Activated CD8-positive, alpha-beta memory T cell treated with anti-CD3 and anti-CD28 coated beads, Interleukin-2, amount 50 U/mL, for 4 hours (primary cell): ENCODE data around the gene P4HTM.

Source experiments
- DNase-seq: peaks from one replicate; pipeline ENCODE4 v3.0.0-alpha.2; 2020

The P4HTM gene, protein sequence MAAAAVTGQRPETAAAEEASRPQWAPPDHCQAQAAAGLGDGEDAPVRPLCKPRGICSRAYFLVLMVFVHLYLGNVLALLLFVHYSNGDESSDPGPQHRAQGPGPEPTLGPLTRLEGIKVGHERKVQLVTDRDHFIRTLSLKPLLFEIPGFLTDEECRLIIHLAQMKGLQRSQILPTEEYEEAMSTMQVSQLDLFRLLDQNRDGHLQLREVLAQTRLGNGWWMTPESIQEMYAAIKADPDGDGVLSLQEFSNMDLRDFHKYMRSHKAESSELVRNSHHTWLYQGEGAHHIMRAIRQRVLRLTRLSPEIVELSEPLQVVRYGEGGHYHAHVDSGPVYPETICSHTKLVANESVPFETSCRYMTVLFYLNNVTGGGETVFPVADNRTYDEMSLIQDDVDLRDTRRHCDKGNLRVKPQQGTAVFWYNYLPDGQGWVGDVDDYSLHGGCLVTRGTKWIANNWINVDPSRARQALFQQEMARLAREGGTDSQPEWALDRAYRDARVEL

DNA sequence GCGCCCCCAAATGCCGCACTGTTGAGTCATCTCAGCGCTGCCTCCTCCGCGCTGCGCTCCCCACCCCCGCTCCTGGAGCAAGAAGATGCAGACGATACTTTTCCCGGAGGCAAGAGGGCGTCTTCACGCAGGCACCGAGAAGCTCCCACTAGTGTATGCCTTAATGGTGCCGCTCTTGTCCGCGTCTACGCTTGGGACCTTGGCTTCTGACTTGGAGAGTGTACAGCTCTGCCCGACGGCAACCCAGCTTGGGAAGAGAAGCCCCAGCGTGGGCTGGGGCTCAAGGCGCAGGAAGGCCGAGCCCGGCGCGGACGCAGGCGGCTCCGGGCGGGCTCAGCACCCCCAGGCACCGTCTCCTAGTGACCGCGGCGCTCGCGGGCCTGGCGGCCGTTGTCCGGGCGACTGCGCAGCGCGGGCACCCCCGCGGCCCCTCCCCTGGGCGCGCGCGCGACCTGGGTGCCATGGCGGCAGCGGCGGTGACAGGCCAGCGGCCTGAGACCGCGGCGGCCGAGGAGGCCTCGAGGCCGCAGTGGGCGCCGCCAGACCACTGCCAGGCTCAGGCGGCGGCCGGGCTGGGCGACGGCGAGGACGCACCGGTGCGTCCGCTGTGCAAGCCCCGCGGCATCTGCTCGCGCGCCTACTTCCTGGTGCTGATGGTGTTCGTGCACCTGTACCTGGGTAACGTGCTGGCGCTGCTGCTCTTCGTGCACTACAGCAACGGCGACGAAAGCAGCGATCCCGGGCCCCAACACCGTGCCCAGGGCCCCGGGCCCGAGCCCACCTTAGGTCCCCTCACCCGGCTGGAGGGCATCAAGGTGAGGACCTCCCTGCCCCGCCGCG, at the start of gene P4HTM:
TSS of gene P4HTM (plus strand) at position 446 of the 840 bp plus-strand sequence. CDS start at position 462, 16 bp downstream.
- peak; percentile 89 for DNase-seq

DNA sequence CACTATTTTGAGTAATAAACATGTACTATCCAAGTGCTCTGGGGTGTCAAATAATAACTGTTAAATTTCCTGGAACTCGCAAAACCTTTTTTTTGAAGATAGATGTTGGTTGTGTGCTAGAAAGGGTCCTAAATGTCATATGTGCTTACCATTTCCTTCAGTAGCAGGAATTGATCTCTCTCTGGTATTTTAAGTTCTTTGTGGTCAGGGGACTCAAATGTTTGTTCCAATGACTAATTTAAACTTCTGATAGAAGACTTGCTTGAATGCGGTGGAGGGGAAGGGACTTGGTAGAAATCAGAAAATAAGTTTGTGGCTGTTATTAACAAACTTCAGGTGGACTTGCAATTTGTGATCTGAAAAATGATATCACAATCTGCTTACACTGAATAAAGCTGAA, 44.6 kb upstream of the P4HTM start:
- DNase-seq, result no peak

DNA sequence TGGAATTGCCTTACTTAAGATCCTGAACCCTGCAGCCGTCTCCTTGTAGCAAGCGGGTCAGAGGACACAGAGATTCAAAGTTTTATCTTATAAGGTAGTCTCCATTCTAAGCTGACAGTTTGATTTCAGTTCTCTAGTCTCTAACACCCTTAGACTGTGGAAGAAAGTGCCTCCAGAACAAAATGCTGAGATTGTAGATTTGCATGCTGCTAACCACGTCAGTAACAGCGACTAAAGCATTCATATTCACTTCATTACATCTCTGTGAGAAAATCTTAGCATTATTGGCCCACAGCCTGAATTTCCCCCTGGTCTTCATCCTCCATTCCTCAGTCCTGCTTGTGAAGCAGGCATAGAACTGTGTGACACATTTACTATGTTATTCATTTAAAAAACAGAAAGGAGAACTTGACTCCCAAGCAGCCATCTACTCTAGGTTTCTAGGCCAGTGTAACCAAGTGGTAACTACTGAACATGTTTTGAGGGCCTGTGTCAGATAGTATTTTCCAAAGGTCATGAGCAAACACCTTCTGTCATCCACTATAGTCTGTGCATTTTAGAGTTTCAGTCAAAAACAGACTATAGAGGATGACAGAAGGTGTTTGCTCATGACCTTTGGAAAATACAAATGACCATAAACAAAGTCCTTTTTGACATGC, 44.0 kb upstream of the P4HTM start:
- no peak for DNase-seq

DNA sequence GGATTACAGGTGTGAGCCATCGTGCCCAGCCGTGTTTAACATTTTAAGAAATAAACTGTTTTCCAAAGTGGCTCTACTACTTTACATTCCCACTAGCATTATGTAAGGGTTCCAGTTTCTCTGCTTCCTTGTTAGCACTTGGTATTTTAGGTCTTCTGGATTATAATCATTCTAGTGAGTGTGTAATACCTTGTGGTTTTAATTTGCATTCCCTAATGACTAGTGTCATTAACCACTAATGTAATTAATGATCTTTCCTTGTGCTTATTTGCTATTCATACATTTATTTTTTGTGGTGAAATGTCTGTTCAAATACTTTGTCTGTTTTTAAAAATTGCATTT, 40.7 kb upstream of the P4HTM start:
- DNase-seq, result no peak

DNA sequence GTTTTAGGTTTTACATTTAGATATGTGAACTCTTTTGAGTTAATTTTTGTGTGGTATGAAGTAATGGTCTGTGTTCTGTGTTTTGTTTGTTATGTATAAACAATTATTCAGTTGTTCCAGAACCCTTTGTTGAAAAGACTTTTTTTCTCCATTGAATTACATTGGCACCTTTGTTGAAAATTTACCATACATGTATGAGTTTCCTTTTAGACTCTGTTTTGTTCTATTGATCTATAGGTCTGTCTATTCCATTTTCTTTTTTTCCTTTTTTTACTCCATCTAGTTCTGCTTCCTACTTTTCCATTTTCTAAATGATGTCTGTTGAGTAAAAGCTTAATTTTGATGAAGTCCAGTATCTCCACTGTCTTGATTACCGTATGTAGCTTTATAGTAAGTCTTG, 40.0 kb upstream of the P4HTM start:
- DNase-seq, result no peak

DNA sequence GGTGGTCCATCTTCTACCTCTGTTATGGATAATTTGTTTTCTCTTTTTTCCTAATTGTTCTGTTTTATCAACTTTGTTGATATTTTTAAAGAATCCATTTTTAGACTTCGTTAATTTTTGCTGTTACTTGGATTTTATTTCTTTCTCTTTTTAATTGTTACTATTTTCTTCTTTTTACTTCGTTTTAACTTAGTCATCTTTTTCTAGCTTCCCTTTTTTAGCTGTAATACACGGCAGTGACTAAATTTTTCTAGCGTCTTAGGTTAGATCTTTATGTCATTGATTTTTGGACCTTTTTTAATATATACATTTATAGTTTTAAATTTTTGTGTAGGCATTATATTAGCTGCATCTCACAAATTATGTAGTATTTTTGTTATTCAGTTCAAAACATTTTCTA, 38.3 kb upstream of the P4HTM start:
- no peak for DNase-seq

DNA sequence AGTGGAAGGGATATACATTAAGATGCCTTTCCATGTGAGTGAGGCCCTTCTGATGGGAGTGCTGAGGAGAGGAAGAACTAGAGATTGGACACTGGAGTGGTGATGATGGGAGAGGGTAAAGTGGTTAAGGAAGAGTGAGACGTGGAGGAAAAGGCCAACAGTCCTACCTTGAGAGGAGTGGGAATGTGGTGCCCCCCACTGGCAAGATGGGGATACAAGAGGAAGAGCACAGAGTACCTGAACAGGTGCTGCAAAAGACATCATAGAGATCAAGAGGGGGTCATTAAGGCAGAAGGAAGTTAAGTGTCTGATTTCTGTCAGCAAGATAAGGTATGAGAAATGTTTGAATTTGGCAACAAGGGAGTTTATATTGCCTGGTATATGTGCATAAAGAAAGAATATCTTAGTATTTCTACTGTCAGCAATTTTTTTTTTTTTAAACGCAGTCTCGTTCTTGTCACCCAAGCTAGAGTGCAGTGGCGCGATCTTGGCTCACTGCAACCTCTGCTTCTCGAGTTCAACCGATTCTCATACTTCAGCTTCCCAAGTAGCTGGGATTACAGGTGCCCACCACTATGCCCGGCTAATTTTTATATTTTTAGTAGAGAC, 37.4 kb upstream of the P4HTM start:
- peak; percentile 59 for DNase-seq

DNA sequence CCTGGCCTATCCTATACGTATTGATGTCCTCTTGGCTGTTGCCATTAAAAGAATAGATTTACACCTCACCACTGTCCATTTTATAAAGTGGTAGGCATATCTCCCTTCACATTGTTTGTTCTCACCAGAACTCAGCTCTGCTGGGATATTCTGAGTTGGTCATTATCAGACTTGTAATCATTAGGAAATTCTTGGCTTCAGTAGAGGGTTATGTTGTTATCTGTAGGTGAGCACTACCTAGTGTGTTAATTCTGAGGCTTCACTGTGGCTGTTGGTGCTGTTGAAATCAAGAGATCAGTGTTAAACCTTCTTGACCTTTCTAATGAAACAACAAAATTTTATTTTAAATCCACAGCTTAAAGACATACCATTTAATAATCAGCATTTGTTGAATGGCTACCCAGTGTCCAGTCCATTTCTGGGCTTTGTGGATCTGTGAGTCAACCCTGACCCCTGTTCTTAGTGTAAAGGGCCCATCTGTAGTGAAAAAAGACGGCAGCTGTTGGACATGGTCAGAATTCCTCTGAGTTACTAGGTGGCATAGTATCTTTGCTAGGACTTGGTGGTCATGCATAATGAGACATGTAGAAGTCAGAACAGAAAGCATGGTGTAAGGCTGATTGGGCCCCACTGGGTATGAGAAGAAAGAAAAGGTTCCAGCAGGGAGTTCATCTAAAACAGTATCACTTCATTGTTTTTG, 32.9 kb upstream of the P4HTM start:
- DNase-seq, result no peak

DNA sequence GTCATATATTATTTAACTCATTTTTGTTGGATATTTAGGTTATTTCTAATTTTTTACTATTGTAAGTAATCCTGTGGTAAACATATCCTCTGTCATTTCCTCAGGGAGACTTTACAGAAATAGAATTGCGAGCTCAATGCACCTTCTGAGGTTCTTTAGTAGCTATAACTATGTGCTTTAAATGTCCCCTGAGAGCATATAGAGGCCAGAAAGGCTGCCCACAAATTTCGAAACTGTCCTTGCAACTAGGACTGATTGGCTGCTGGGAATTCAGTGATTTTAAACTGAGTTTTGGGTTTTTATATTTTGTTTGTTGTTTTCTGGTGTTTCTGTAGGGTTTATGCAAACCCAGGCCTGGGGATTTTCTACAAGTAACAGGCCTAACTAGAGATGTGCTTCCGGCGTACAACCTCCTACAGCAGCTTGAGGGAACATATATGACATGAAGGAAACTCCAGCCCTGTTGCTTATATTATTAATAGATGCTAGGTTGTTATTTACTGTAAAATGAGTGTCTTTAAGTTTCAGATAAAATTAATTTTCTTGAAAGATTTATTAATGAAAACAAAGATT, 29.1 kb upstream of the P4HTM start:
- DNase-seq, result no peak

DNA sequence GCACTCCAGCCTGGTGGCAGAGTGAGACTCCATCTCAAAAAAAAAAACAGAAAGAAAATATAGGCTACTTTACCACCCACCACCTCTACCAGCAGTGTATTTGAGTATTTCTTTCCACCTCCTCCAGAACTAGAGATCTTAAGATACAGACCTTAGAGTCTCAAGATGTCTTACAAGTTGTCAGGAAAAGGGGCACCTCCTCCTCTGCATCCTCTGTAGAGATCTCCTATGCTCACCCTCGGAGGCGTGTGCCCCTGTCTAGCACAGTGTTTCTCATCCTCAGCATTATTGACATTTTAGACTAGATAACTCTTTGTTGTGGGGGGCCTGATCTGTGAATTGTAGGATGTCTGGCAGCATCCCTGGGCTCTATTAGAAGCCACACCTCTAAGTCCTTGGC, 27.7 kb upstream of the P4HTM start:
- DNase-seq, result no peak

DNA sequence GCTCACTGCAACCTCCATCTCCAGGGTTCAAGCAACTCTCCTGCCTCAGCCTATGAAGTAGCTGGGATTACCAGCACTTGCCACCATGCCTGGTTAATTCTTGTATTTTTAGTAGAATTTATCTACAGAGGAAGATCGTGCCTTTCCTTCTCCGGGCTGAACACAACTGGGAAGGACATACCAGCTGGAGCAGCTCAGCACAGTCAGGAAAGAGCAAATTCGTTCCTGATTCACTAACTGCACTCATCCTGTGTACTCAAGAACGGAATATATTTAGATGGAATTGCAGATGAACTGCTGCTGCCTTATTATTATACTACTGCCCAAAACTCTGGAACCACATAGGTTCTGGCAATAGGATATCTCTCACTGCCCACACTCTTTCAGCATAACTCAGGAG, 27.1 kb upstream of the P4HTM start:
- DNase-seq, result no peak

DNA sequence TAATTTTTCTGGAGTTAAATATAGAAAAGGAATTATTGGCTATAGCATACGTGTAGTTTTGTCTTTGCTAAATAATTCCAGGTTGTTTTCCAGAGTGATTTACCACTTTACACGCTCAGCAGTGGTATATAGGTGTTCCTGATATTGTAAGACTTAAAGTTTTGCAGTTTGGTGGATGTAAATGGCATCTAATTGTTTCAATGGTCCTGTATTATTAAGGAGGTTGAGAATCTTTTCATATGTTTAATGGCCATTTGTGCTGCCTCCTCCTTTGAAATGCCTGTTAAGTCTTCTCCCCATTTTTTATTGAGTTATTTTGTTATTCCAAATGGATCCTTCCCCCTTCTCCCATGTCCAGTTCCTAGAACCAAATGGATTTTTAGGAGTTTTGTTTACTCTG, 26.4 kb upstream of the P4HTM start:
- DNase-seq, result no peak

DNA sequence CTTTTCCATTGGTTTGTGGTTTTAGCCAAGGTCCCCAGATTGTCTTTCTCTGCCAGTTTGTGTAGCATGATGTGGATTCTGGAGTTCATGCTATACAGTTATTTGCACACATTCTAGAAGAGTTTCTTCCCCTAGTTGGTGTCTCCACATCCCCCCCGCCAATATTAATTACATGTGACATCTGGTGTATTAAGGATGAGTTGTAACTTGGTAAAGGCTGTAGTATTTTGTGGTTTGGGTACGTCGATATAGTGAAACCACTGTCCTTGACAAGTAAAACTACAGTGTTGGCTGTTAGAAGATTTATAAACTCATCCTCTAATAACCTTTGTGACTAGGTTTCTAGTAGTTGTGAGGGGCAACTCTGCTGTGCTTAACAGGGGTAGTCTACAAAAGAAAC, 23.7 kb upstream of the P4HTM start:
- DNase-seq, result no peak

DNA sequence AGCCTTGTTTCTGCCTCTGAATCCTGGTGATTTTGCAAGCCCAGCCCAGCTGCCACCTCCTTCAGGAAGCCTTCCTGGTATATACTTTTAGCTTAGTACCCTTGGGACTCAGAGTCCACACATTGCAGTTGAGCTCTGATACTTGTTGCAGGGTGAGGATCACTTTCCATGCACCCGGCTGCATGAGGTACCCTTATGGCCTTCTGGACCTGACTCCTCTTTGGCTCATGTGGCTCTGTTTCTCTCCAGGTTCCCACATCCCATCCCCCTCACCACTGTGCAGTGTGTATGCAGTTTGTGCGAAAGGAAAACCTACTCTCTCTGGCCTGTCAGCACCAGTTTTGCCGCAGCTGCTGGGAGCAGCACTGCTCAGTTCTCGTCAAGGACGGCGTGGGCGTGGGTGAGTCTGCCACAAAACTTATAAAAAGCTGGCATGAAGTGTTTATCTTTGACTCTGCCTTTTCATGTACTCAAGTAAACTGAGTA, 23.1 kb upstream of the P4HTM start:
- no peak for DNase-seq

DNA sequence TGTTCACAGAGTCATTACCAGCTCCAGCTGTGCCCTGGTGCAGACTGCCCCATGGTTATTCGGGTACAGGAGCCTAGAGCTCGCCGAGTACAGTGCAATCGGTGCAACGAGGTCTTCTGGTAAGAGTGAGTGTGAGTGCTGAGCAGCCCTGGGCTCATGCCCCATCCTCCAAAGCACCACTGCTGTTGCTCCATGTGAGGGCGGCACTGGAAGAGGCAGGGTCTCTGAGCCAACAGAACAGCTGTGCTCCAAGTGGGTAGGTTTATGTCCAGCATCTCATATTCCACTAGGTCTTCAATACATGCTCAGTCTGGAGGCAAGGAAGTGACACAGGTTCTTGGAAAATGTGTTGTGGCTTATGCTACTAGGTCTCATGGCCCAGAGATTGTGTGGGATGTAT, 19.5 kb upstream of the P4HTM start:
- no peak for DNase-seq

DNA sequence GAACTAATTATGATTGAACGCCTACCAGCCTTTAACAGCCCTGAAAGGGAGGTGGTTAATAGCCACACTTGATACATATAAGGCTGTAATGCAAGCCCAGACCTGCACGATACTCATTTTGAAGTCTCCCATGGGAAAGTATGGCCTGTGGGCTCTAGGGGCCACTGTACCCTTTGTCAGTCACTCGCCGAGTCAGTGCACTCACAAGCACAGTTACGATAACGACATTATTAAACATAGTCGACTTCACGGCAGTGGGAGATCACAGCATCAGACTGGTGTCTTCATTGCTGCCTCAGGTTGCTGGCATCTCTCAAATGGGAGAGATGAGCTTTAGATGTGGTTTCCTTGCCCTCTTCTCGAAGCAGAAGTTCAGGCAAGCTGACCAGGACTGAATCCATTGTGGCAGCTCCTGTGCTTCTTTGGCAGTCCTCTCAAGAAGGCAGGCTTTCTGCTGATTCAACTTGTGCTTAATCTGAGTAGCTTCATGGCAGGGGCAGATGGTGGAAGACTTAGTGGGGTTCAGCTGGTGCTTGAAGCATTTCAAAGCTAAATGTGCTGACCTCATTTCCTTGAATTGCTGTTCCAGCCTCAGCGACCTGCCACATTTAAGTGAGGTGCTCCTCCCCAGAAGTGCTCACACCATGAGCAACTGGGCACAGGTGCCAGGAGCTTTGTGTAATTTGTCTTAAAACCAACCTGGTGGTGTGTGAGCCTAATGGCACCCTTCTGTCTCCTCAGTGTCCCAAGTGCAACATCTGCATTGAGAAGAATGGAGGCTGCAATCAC, 15.8 kb upstream of the P4HTM start:
- no peak for DNase-seq

DNA sequence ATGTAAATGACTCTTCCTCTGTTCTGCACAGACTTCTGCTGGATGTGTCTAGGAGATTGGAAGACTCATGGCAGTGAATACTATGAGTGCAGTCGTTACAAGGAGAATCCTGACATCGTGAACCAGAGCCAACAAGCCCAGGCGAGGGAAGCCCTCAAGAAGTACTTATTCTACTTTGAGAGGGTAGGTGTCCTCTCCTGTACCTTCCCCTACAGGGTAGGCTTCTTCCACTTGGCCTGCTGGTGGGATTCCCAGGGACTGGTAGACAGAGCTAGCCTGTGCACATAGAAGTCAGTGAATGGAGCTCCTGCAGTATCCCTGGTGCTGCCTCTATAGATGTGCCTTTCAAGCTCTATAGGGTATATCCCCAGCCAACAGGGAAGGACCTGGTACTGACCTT, 10.6 kb upstream of the P4HTM start:
- DNase-seq, result no peak

DNA sequence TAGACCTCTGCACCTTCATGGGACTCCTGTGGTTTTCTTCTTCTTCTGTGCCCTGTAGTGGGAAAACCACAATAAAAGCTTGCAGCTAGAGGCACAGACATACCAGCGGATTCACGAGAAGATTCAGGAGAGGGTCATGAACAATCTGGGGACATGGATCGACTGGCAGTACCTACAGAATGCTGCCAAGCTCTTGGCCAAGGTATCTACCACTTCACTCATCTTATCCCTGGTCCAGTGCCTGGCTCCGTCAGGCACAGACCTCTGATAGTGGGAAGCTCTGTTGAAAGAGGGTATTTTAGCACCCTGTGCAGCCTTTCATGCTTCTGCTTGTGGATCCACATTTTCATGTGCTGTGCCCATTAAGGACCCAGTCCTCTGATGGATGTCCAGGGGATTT, 9.7 kb upstream of the P4HTM start:
- no peak for DNase-seq

DNA sequence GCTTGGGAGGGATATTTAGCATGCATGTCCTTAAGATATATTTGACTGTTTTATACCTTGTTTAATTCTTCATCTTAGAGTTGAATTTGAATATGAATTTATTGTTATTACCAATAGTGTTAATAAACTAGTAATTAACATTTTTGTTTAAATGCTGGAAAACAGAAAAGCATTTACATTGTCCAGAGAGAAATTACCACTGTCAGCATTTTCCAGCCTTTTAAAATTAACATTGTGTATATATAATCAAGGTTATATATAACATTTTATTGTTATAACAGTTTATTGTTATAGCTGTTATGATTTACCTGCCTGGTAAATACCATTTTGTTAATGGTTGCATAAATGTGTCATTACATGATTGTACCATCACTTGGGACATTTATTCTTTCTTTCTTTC, 8.0 kb upstream of the P4HTM start:
- DNase-seq, result no peak

DNA sequence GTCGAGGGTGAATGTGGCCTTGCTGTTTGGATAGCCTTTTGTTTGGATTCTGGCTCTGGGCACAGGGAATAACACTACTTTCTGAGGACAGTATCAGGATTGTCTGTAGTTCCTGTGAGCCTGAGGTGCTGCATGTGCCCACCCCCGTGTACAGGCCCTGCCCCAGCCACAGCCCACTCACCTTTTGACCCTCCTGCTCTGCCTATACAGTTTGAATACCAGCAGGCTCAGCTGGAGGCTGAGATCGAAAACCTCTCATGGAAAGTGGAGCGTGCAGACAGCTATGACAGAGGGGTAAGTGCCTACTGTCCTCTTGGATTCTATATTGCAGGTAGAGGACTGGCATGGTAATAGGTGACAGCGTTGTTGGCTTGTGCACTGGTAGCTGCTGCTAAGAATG, 7.4 kb upstream of the P4HTM start:
- no peak for DNase-seq

DNA sequence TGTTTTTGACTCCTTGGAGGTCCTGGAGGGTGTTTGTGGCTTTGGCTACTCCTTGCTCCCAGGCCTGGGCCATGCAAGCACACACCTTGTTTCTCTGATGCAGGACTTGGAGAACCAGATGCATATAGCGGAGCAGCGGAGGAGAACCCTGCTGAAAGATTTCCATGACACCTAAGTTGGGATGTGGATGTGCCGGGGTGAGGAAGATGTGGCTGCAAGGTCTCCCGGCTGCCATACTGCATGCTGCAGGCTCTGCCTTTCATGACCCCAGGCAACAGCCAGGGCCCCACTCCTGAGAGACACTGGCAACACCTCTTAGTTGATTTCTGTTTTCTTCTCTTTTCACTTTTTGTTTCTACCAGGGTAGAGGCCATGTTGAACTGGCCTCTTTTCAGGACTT, 6.9 kb upstream of the P4HTM start:
- DNase-seq, result no peak
